ENCODE results near the gene PNO1.
A peak's percentile ranks its signal among the peaks of the same experiment; 100 is the strongest.

The PNO1 gene

DNA sequence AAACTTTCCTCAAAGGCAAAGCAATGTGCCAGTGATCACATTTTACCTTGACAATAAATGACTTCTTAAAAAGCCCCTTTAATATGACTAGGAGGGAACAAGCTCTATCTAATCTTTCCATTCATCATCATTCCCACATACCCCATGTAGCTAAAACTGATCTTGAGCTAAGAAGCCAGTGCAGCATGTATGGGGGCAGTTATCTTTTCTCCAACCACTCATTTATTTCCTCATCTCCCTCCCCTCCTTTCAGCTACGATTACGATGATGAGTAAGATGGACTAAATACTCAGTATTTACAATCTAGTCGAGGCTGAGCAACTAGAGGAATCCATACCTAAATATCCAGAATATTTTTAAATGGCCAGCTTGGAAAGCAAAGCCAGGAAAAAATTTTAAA lies 35.5 kb downstream of the PNO1 start:
- DNase-seq: no peak

DNA sequence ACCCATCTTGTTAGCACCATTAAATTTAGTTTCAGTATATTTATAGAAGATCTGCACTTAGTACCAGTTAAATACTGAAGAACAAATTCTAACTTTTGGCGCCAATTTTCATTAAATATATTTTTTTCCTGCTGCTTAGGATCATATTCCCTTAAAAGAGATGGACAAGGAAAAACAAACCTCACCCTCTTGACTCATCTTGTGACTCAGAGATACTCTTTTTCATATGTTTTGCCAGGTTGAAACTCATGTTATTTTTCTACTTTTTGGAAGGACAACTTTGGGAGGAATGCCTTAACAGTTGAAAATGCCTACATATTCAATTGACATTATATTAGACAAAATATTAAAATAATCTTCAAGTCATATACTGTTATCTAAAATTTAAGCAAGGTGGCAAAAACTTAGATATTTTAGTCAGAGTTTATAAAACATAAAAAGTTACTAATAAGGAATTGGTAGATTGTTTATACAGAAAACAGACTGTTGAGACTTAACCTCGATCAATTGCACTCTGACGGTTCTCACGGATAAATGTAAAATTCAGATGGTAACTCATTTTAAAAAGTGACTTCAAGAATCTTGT lies 36.2 kb downstream of the PNO1 start:
- no peak for DNase-seq

DNA sequence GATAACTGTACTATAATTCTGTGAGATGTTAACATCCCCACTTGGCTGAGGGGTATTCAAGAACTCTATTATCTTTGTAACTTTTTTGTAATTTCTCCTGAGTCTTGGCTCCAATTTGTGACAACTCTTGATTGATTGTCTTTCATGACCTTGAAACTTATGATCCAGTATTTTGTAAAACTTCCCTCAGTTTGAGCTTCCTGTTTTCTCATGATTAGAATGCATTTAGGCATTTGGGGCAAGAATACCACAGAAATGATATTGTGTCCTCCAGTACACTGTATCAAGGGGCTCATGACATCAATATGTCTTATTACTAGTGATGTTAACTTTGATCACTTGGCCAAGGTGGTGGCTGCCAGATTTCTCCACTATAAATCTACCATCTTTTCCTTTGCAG lies 37.4 kb downstream of the PNO1 start:
- DNase-seq: no peak

DNA sequence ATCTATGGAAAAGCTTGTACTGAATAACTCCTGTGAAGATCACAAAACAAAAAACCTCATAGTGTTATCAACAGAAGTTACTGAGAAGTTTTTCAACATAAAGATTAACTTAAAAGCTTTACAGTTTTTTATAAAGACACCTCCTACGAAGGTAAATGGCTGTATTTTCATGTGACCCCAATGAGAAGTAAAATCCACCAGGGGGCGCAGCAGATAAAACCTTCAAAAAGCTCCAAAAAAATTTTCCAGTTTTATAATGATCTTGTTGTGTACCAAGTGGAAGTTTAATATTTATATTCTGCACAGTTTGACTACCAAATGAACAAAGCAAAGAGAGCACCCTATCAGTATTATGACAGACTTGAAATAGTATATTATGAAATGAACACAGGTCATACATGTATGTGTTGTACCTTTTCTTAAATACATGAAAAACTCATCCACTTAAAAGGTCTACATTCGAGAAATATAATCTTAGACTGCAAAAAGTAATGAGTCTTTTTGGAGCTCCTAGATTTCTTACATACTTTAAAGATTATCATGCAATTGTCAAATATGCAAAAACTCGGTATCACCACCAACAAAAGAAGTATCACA lies 38.5 kb downstream of the PNO1 start:
- DNase-seq: peak in 7 of 56 donors; percentile 0 to 60 (median 11)

DNA sequence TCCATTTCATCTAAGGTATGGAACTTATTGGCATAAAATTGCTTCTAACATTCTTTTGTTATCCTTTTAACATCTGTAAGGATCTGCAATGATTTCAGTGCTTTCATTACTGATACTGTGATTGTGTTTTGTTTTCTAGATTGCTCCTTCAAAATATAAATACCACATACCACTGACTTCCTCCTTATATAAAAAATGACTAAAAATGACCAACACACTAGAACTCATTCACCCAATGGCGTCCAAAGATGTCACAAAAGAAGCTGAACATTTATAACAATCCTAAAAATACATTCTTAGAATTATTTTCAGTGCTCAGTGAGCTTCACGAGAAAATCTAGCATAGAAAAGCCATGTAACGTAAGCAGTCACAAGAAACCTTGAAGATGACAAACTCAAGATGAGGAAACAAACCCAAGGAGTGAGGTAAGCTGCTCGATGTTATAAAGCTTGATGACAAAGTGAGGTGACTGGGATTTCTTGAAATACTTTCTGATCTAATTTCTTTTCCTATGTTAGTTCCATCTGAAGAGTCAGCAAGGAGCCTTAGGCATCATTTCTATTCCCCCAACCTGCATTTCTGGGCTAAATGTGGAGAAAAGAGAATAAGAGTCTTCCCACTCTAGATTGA lies 42.6 kb downstream of the PNO1 start:
- no peak for DNase-seq

DNA sequence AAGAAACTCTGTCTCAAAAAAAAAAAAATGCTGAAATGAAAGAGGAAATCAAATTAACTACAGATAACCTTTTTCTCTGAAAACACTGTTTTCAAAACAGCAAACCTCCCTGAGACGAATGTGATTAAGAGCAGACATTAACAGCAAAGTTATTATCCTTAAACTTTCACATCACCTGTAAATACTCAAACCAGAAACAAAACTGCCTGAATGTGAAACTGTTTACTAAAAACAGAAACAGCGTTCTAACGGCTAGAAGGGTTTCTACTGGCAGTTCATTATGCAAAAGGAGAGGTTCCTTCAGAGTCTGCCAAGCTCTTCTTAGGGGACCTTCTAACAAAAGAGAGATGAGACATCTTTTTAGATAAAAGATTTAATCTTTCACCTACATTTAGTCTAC lies 45.9 kb downstream of the PNO1 start:
- DNase-seq: no peak

DNA sequence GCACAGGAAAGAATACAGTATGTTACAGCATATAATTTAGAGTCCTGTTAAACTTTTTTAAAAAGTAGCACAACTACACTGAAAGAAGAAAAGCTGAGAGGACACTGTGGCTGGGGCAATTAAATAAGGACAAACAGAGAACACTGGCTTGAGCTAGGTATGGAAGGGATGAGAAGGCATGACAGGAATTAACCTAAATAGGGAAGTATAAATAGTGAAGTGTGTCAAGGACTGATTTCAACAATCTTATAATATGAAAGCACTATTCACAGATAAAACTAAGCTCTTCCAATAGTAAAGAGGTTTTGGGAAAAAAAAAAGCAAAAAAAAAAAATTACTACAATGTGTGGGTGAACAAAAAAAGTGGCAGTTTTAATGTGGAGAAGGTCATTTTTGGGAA lies 49.1 kb downstream of the PNO1 start:
- no peak for DNase-seq

DNA sequence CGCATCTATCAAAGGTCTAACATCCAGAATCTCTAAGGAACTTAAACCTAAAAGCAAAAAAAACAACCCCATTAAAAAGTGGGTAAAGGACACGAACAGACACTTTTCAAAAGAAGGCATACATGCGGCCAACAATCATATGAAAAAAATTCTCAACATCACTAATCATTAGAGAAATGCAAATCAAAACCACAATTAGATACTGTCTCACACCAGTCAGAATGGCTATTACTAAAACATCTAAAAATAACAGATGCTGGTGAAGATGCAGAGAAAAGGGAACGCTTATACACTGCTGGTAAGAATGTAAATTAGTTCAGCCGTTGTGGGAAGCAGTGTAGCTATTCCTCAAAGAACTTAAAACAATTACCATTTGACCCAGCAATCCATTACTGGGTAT lies 56.7 kb downstream of the PNO1 start:
- DNase-seq: no peak

DNA sequence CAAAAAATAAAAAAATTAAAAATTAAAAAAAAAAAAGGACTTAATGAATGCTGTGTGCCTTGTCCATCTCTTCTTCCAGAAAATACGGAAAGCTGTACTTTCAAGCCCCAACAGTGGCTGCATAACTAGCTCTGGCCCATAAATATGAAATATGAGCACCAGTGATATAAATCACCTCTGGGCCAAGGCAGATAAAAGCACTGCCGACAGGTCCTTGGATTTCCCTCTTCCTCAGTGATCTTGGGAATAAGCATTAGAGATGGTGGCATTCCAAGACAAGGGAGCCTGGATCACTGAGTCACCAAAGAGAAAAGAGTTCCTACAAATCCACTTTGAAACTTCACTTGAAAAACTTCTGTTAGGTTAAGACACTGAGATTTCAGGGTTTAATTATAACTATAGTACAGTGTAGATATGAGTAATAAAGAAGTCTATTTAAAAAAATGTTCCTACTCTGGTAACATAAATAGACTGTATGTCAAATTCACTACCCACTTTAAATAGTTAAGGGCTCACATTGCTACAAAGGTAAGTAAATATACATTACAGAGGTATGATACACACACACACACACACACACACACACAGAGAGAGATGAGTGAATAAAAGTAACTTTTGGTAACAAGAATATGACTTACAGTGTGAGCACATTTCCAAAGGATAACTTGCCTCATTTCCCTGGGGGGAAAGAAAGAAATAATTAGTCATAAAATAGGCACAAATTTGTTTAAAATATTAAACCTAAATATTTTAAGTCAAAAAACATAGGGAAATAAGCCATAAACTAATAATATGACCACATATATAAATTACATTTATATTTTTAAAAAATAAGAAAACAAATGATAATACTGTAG lies 59.0 kb downstream of the PNO1 start:
- no peak for DNase-seq

DNA sequence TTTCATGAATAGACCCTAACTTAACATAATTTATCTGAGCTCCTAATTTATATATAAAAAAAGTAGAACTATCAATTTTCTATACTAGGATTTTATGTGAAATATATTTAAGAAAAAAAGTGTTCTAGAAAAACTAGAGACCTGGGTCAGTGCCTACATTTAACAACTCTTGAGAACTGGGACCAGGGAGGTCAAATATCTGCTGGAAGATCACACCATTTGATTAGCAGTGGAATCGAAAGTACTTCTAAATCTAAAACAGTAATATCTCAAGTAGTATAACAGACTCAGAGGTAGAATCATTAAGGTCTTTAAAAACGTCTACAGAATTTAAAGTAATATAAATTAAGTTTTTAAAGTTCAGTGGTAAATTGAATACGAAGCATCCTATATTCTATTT lies 60.0 kb downstream of the PNO1 start:
- DNase-seq: no peak

DNA sequence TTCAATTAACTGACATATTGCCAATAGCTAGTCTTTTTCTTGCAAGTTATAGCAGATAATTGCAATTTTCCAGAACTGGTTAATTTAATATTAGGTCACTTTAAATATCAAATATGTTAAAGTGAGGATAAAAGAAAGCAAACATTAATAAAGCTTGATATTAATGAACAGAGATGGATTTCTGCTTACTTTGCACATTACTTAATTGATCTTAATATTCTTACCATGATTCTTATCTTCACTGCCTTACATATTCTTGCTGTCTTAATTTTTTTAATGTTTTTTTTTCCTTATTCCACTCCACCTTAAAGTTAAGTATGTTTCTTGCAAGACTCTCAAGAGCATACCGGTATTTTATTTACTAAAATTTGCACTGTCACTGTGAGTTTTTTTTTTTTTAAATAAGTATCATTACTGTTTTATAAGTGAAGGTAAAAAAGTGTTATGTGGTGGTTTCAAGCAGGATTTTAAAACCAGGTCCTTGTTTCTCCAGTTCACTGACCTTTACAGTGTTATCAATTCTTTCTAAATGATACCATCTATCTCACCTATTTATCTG lies 60.7 kb downstream of the PNO1 start:
- DNase-seq: no peak

DNA sequence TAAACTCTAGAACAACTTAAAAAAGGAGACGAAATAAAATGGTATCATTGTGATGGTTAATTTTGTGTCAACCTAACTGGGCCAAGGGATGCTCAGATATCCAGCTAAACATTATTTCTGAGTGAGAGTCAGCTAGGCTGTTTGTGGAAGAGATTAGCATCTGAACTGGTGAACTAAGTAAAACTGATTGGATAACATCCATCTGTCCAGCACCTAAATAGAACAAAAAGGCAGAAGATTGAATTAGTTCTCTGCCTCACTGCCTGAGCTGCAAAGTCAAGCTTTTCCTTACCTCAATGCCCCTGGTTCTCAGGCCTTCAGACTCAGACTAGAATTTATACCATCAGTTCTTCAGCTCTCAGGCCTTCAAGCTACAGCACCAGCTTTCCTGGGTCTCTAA lies 64.6 kb downstream of the PNO1 start:
- no peak for DNase-seq

DNA sequence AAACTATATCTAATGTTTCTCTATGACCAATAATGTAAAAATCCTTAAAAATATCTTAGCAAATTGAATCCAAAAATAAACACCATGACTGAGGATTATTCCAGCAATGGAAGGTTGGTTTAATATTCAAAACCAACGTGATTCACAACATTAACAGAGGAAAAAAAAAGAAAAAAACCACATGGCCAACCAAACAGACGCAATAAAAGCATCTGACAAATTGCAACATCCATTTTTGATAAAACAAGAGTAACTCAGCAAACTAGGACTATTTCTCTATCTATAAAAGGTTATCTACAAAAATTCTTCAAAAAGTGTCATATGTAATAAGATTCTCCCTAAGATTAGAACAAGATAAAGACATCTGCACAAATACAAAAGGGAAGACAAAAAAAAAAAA lies 65.7 kb downstream of the PNO1 start:
- DNase-seq: no peak

DNA sequence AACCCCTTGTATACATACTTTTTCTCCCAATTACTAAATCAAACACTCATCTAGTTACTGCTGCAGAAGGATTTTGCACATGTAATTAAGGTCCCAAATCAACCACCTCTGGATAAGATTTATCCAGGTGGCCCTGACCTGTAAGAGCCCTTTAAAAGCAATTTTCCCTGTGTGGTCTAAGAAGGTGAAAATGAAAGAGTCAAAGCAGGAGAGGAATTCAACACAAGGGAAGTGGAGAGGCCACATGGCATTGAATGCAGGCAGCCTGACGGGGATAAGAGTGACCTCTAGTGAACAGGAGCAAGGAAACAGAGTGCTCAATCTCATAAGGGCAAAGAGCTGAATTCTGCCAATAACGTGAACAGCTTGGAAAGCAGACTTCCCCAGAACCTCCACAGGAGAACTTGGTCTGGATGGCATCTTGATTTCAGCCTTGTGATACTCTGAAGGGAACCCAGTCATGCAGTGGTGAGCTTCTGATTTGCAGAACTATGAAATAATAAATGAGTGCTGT lies 67.5 kb downstream of the PNO1 start:
- DNase-seq: peak in 3 of 56 donors; percentile 1 to 5 (median 4)
